HepG2 (cell line): ENCODE measurements around the gene RHOT2. TPM values are rescaled to one million over a fixed set of nuclear protein-coding genes. Genes with fewer than 3 reads are reported as not detected.

Source experiments
- AFF4 ChIP-seq: sonication (generic); formaldehyde crosslinking; IDR thresholded peaks from 2 replicates; pipeline ENCODE4 v1.4.0; 2020; ENCODE audit warnings: missing genetic modification reagents
- ATM ChIP-seq: fragments of 450-650 bp; IDR thresholded peaks from 2 replicates; pipeline ENCODE4 v1.7.1; 2017; ENCODE audit warnings: mild to moderate bottlenecking, borderline replicate concordance
- KLF15 ChIP-seq: sonication (generic); formaldehyde crosslinking; IDR thresholded peaks from 2 replicates; pipeline ENCODE4 v1.8.1; 2023; ENCODE audit warnings: borderline replicate concordance, mild to moderate bottlenecking, inconsistent platforms, missing genetic modification reagents, mixed read lengths
- RFX3 ChIP-seq: IDR thresholded peaks from 2 replicates; pipeline ENCODE4 v1.6.1; 2016; ENCODE audit warnings: missing biosample characterization, missing genetic modification reagents
- SP1 ChIP-seq, 2 experiments: fragments of 450-650 bp in 1 of 2; sonication (generic) in 1 of 2; formaldehyde crosslinking in 1 of 2; IDR thresholded peaks; 2 replicates each; pipeline versions ENCODE4 v1.4.0 to v1.6.1; 2016 to 2020; ENCODE audit warnings: missing genetic modification reagents in 1 of 2
- SP4 ChIP-seq: sonication (generic); formaldehyde crosslinking; IDR thresholded peaks from 2 replicates; pipeline ENCODE4 v1.8.1; 2023; ENCODE audit warnings: mild to moderate bottlenecking, missing genetic modification reagents
- YEATS4 ChIP-seq: sonication (generic); formaldehyde crosslinking; IDR thresholded peaks from 2 replicates; pipeline ENCODE4 v1.4.0; 2020; ENCODE audit warnings: missing genetic modification reagents, borderline replicate concordance
- ZBTB34 ChIP-seq: sonication (generic); formaldehyde crosslinking; IDR thresholded peaks from 2 replicates; pipeline ENCODE4 v1.8.0; 2022; ENCODE audit warnings: mild to moderate bottlenecking, missing genetic modification reagents
- ZNF281 ChIP-seq: sonication (generic); formaldehyde crosslinking; IDR thresholded peaks from 2 replicates; pipeline ENCODE4 v1.4.0; 2020; ENCODE audit warnings: missing genetic modification reagents, borderline replicate concordance
- ZNF644 ChIP-seq: IDR thresholded peaks from 2 replicates; pipeline ENCODE4 v1.6.1; 2016; ENCODE audit warnings: low read depth
- ZNF749 ChIP-seq: sonication (generic); formaldehyde crosslinking; IDR thresholded peaks from 2 replicates; pipeline ENCODE4 v1.8.0; 2022; ENCODE audit warnings: mild to moderate bottlenecking, missing genetic modification reagents, moderate library complexity, borderline replicate concordance
- ZNF784 ChIP-seq: sonication (generic); formaldehyde crosslinking; IDR thresholded peaks from 2 replicates; pipeline ENCODE4 v1.5.1; 2020; ENCODE audit warnings: missing genetic modification reagents, mild to moderate bottlenecking, borderline replicate concordance
- ZSCAN31 ChIP-seq: sonication (generic); formaldehyde crosslinking; IDR thresholded peaks from 2 replicates; pipeline ENCODE4 v1.5.0; 2020; ENCODE audit warnings: low read depth, mild to moderate bottlenecking, missing genetic modification reagents
- polyA plus RNA-seq, 8 experiments: library from polyadenylated mRNA; depleted of rRNA in 3 of 8; stranded (reverse) in 7 of 8; unstranded in 1 of 8; fragments of >200 nt; fragmentation: Illumina TruSeq in 4 of 8; extraction: Trizol in 4 of 8; gene quantifications; 2 replicates each; pipeline versions ENCODE4 v1.2.1 to v1.2.3, GENCODE V29; 2011 to 2016; ENCODE audit warnings: low read depth in 4 of 8, missing spikeins in 1 of 8, mixed read lengths in 1 of 8; ENCODE audit not compliant: insufficient read depth in 1 of 8
- total RNA-seq, 5 experiments: library from RNA; depleted of rRNA; stranded (reverse); fragments of >200 nt; fragmentation: Illumina TruSeq; extraction: Trizol; gene quantifications; 2 replicates each; pipeline ENCODE4 v1.2.3, GENCODE V29; 2016; ENCODE audit warnings: low read depth in 1 of 5
- TF ChIP-seq, protein P1 (sequence below): sonication (generic); formaldehyde crosslinking; conservative IDR thresholded peaks from 2 replicates; pipeline ENCODE4 v1.4.0; 2020; ENCODE audit warnings: missing genetic modification reagents
- TF ChIP-seq, protein P2 (sequence below): sonication (generic); formaldehyde crosslinking; IDR thresholded peaks from 2 replicates; pipeline ENCODE4 v1.5.0; 2020; ENCODE audit warnings: missing genetic modification reagents

RHOT2 gene
- total and polyA plus RNA-seq, 2 of the 13 experiments (the other 11 are each of a cell fraction or from before 2014, with no cell fraction given): 63.6 to 76.9 TPM

DNA sequence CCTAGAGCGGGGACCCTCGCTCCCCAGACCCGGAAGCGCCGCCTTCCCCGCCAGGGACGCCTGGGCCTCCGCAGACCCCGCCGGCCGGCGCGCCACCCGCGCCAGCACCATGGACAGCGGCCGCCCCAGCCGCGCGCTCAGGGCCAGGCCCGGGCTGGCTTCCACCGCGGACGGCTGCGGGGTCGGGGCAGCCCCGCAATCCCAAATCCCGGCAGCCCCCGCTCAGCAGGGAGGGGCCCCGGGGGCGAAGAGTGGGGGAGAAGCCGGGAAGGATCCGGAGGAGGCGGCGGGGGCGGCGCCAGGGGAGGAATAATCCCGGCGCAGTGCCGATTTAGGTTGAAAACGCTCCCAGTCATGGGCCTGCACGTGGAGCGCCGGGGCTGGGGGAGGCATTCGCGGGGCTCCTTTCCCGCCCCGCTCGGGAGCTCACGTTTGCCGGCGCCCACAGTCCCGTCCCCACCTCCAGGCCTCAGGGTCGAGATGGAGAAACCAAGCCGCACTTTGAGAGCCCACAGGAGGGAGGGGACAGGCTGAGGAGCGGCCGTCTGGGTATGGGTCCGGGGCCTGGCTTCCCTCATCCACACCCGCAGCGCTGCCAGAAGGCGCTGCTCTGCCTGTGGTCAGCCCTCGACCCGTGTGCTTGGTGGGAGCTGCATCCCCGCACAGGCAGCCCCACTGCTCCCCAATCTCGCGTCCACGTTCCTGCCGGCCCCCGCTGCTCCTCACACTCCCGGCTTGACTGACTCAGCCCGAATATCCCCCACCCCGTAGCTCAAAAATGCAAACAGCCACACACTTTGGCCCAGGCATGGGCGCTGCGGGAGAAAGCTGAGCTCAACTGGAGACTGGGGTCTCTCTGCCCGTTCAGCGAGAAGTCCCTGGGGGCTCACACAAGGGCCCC lies 33.0 kb downstream of the RHOT2 start (continued):
- peak; percentile 64; the same call in 1 of the 2 replicates for TF ChIP-seq ZNF749 (CRISPR knock-in tag)
- no peak for TF ChIP-seq SP1 (IDR thresholded peaks at IDR 0.05)
- no peak for TF ChIP-seq SP1 (CRISPR knock-in tag; IDR thresholded peaks at IDR 0.05)
- no peak for TF ChIP-seq RFX3 (CRISPR knock-in tag)
- peak; percentile 33; the same call in 1 of the 2 replicates for TF ChIP-seq YEATS4 (CRISPR knock-in tag)
- TF ChIP-seq, protein P1, sequence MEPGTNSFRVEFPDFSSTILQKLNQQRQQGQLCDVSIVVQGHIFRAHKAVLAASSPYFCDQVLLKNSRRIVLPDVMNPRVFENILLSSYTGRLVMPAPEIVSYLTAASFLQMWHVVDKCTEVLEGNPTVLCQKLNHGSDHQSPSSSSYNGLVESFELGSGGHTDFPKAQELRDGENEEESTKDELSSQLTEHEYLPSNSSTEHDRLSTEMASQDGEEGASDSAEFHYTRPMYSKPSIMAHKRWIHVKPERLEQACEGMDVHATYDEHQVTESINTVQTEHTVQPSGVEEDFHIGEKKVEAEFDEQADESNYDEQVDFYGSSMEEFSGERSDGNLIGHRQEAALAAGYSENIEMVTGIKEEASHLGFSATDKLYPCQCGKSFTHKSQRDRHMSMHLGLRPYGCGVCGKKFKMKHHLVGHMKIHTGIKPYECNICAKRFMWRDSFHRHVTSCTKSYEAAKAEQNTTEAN (CRISPR knock-in tag): peak; percentile 89
- TF ChIP-seq, protein P2, sequence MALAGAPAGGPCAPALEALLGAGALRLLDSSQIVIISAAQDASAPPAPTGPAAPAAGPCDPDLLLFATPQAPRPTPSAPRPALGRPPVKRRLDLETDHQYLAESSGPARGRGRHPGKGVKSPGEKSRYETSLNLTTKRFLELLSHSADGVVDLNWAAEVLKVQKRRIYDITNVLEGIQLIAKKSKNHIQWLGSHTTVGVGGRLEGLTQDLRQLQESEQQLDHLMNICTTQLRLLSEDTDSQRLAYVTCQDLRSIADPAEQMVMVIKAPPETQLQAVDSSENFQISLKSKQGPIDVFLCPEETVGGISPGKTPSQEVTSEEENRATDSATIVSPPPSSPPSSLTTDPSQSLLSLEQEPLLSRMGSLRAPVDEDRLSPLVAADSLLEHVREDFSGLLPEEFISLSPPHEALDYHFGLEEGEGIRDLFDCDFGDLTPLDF (CRISPR knock-in tag): no peak
- TF ChIP-seq KLF15 (CRISPR knock-in tag): no peak
- TF ChIP-seq ZNF281 (CRISPR knock-in tag): peak; percentile 47; the same call in 1 of the 2 replicates
- TF ChIP-seq ZNF784: peak; percentile 81; the same call in 1 of the 2 replicates
- TF ChIP-seq SP4 (CRISPR knock-in tag): no peak
- TF ChIP-seq ATM: no peak
- no peak for TF ChIP-seq AFF4 (CRISPR knock-in tag)
- no peak for TF ChIP-seq ZSCAN31 (CRISPR knock-in tag)
- no peak for TF ChIP-seq ZNF644 (CRISPR knock-in tag)
- no peak for TF ChIP-seq ZBTB34 (CRISPR knock-in tag)
